GM23248 (cell line): ENCODE measurements around the gene ANKRD11. TPM values are rescaled to one million over a fixed set of nuclear protein-coding genes. Genes with fewer than 3 reads are reported as not detected.

Source experiments
- DNase-seq: peaks from one replicate; pipeline ENCODE4 v3.0.0-alpha.2; 2015
- H2AFZ ChIP-seq: fragments of 200-600 bp; sonication (generic); 2 replicates; pipeline ENCODE4 v1.6.1; 2016; ENCODE audit warnings: antibody characterized with exemption
- H3F3A ChIP-seq: fragments of 200-600 bp; sonication (generic); 2 replicates; pipeline ENCODE4 v1.6.1; 2016; ENCODE audit warnings: mild to moderate bottlenecking, antibody characterized with exemption, mixed run types; ENCODE audit not compliant: insufficient read depth
- H3K27ac ChIP-seq: fragments of 200-600 bp; sonication (generic); 2 replicates; pipeline ENCODE4 v1.5.1; 2016; ENCODE audit warnings: mild to moderate bottlenecking
- H3K27me3 ChIP-seq: fragments of 200-600 bp; sonication (generic); replicated peaks from 2 replicates; pipeline ENCODE4 v1.6.1; 2016; ENCODE audit warnings: mild to moderate bottlenecking; ENCODE audit not compliant: insufficient read depth
- H3K36me3 ChIP-seq: fragments of 200-600 bp; sonication (generic); 2 replicates; pipeline ENCODE4 v1.6.1; 2016; ENCODE audit warnings: low read depth, mild to moderate bottlenecking
- H3K4me1 ChIP-seq: fragments of 200-600 bp; sonication (generic); 2 replicates; pipeline ENCODE4 v1.6.1; 2016; ENCODE audit warnings: mild to moderate bottlenecking; ENCODE audit not compliant: insufficient read depth
- H3K4me2 ChIP-seq: fragments of 200-600 bp; sonication (generic); one replicate; pipeline ENCODE4 v1.6.1; 2016; ENCODE audit warnings: mild to moderate bottlenecking; ENCODE audit not compliant: unreplicated experiment
- H3K4me3 ChIP-seq: fragments of 200-600 bp; sonication (generic); 2 replicates; pipeline ENCODE4 v1.5.1; 2016; ENCODE audit warnings: mild to moderate bottlenecking
- H3K79me2 ChIP-seq: fragments of 200-600 bp; sonication (generic); 2 replicates; pipeline ENCODE4 v1.6.1; 2016; ENCODE audit warnings: mild to moderate bottlenecking; ENCODE audit not compliant: insufficient read depth
- H3K9ac ChIP-seq: fragments of 200-600 bp; sonication (generic); 2 replicates; pipeline ENCODE4 v1.6.1; 2016; ENCODE audit warnings: mild to moderate bottlenecking
- H3K9me2 ChIP-seq: fragments of 200-600 bp; sonication (generic); 2 replicates; pipeline ENCODE4 v1.6.1; 2016; ENCODE audit warnings: mixed run types, mild to moderate bottlenecking, moderate library complexity; ENCODE audit not compliant: insufficient read depth
- H3K9me3 ChIP-seq: fragments of 200-600 bp; sonication (generic); one replicate; pipeline ENCODE4 v1.6.1; 2017; ENCODE audit warnings: low read depth
- H4K20me1 ChIP-seq: fragments of 200-600 bp; sonication (generic); 2 replicates; pipeline ENCODE4 v1.6.0; 2016; ENCODE audit not compliant: insufficient read depth
- EZH2 ChIP-seq: fragments of 200-600 bp; sonication (generic); IDR thresholded peaks from 2 replicates; pipeline ENCODE4 v1.6.1; 2018; ENCODE audit warnings: antibody characterized with exemption, mild to moderate bottlenecking; ENCODE audit not compliant: insufficient read depth, poor library complexity, severe bottlenecking
- EZH2phosphoT487 ChIP-seq: fragments of 200-600 bp; sonication (generic); IDR thresholded peaks from 2 replicates; pipeline ENCODE4 v1.6.1; 2018; ENCODE audit warnings: antibody characterized with exemption, moderate library complexity, mild to moderate bottlenecking, low read depth; ENCODE audit not compliant: insufficient read depth
- WGBS, 2 experiments: methylation state at CpG; one replicate each; pipeline ENCODE4 v1.1.6; 2015 to 2017; ENCODE audit warnings: low lambda C conversion rate in 2 of 2, low coverage in 1 of 2; ENCODE audit errors: missing lambda C conversion rate in 2 of 2; 5-methylcytosine and 5-hydroxymethylcytosine counted together
- in situ Hi-C: fragments of 300-500 bp; cut with MboI; formaldehyde crosslinking; loops from 2 replicates; pipeline ENCODE4 v1.15.0; 2020
- polyA plus RNA-seq: library from polyadenylated mRNA; unstranded; fragments of >200 nt; fragmentation: Nextera tagmentation; extraction: Ambion mirVana; gene quantifications from 2 replicates; pipeline ENCODE4 v1.2.1, GENCODE V29; 2016
- total RNA-seq: library from RNA; depleted of rRNA; stranded (reverse); fragments of >200 nt; shearing (Covaris generic); gene quantifications from 2 replicates; pipeline ENCODE4 v1.2.3, GENCODE V29; 2014

The ANKRD11 gene
- total and polyA plus RNA-seq, 2 experiments from 2014 or later: 39.3 to 84.7 TPM

DNA sequence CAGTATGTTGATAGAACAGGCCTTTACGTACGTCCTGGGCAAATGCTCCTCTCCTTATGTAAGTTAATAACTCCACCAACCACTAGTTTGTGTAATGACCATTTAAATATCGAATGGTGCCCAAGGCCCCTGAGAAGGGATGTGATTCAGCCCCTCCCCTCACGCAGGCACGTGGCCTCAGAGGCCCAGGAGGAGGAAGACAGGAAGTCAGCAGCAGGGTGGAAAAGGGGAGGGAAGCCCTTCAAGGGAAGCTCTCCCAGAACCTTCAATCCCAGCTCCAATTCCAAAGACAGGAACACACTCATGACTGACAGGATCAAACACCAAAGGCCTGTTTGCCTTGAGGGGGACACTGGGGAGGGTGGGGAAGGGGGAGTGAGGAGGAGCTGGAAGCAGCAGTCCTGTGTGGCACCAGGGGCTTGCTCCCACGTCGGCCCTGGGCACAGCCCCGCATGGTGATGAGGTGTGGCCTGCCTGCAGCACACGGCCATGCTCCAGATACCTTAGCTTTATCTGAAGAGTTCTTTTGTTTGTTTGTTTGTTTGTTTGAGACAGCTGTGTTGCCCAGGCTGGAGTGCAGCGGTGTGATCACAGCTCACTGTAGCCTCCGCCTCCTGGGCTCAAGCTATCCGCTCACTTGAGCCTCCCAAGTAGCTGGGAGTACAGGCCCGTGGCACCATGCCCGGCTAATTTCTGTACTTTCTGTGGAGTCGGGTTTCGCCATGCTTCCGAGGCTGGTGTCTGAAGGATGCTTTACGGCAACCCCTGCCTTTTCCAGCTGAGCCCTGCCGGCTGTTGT, 167.8 kb downstream of the ANKRD11 start:
- peak; percentile 91 for DNase-seq
- H3K9ac ChIP-seq: peak overlapping the region; percentile 62
- no peaks in the 10 kb centered on the region for H3K9me3 ChIP-seq
- H3K4me3 ChIP-seq: no peak overlapping the region
- 28% methylated on average over 19 of the region's 19 CpGs for WGBS, 2 experiments
- peak overlapping the region; percentile 87 for H3K27ac ChIP-seq
- no peak for TF ChIP-seq EZH2phosphoT487
- no peaks in the 10 kb centered on the region for H3K36me3 ChIP-seq
- H4K20me1 ChIP-seq: peaks cover 1% of the 10 kb centered on the region; the same call in 1 of the 2 replicates
- H3K9me2 ChIP-seq: no peaks in the 10 kb centered on the region
- H3K4me1 ChIP-seq: peaks cover 85% of the 10 kb centered on the region
- no peaks in the 10 kb centered on the region for H3K27me3 ChIP-seq
- peaks cover 54% of the 10 kb centered on the region for H3F3A ChIP-seq
- peaks cover 100% of the 10 kb centered on the region for H3K79me2 ChIP-seq
- H3K4me2 ChIP-seq: peak overlapping the region; percentile 30
- no peak overlapping the region for H2AFZ ChIP-seq
- in situ Hi-C loops: no loop called here

DNA sequence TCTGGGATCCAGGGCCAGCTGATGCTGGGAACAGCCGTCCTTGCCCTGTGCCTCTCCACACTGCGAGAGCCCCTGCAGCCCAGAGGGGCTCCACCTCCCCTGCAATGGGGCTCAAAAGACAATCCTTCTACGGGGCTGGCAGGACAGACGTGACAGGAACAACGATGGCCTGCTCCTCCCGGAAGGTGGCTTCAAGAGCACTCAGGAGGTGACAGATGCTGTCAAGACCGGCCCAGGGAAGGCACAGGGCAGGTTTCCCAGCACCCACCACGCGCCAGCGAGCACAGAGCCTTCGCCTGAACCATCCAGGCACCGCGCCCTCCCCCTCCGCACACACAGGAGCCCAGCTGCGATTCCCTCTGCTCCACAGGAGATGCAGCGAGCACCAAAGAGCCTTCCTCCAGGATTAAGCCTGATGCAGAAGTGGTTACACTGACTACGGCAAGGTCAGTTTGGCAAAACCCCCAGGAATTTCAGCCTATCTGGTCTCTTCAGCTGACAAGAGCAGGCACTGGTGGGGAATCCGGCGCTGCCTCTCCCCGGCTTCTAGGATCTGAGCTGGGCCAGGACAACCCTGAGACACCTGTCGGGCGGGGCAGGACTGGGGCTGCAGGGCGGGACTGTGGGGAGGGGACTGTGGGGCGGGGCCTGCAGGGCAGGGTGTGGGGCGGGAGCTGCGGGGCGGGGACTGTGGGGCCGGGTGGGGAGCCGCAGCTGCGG, 169.4 kb downstream of the ANKRD11 start:
- peak overlapping the region; percentile 77 for H3K9ac ChIP-seq
- H3K9me3 ChIP-seq: no peaks in the 10 kb centered on the region
- H2AFZ ChIP-seq: no peak overlapping the region
- peak overlapping the region; percentile 86 for H3K4me2 ChIP-seq
- TF ChIP-seq EZH2phosphoT487 (no peak), EZH2 (no peak)
- H3K9me2 ChIP-seq: no peaks in the 10 kb centered on the region
- WGBS, 2 experiments: 63 to 71% methylated on average over 17 to 28 of the region's 30 CpGs
- H3K4me1 ChIP-seq: peaks cover 83% of the 10 kb centered on the region
- H3K79me2 ChIP-seq: peaks cover 100% of the 10 kb centered on the region
- in situ Hi-C loops: no loop called here
- peak overlapping the region; percentile 94 for H3K27ac ChIP-seq
- H3K27me3 ChIP-seq: no peaks in the 10 kb centered on the region
- DNase-seq: peak; percentile 32
- peak overlapping the region; percentile 58; the same call in 1 of the 2 replicates for H3K4me3 ChIP-seq
- no peaks in the 10 kb centered on the region; the same call in 1 of the 2 replicates for H4K20me1 ChIP-seq
- peaks cover 64% of the 10 kb centered on the region for H3F3A ChIP-seq
- no peaks in the 10 kb centered on the region for H3K36me3 ChIP-seq

DNA sequence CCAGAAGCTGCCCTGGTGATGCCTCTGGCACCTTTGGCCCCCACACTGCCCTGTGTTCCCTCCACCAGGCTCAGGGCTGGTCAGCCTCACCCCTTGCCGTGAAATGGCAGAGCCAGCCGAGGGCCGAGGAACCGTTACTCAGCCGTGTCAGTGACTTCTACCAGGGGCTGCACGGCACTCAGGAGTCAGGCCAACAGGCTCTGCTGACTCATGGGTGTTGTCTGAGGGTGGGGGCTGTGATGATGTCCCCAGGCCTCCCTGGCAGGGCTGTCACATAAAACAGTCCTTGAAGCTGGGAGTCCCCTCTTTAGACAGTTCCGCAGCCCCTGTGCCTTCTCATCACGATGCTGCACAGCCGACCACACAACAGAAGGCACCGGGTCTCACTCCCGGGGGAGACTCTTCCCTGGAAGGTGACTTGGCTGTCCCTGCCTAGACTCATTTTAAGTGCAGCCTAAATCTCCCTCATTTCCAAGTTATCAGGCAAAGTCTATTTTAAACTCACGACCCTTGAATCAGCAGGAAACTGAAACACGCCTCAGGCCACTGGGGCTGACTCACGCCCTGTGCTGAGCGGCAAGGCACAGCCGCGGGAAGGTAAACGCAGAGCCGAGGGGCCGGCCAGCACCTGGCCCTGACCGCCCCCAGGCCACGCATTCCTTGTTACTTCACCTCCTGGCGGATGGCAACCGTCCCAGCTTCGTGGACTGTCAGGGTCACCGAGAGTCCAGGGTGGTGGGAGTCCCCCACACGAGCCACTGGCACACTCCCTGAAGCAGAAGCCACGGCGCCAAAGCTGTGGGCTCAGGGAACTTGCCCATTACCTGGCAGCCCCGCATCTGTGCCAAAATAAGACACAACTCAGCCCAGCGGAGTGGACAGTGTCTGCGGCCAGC, 170.2 kb downstream of the ANKRD11 start:
- peak overlapping the region; percentile 77 for H3K9ac ChIP-seq
- H3K4me1 ChIP-seq: peaks cover 83% of the 10 kb centered on the region
- H3K79me2 ChIP-seq: peaks cover 100% of the 10 kb centered on the region
- in situ Hi-C loops: no loop called here
- H4K20me1 ChIP-seq: no peaks in the 10 kb centered on the region; the same call in 1 of the 2 replicates
- DNase-seq: peak; percentile 93
- WGBS, 2 experiments: 4 to 5% methylated on average over 29 to 32 of the region's 32 CpGs
- H3K27me3 ChIP-seq: no peaks in the 10 kb centered on the region
- no peaks in the 10 kb centered on the region for H3K36me3 ChIP-seq
- H3K27ac ChIP-seq: peak overlapping the region; percentile 94
- H3F3A ChIP-seq: peaks cover 59% of the 10 kb centered on the region
- peak overlapping the region; percentile 86 for H3K4me2 ChIP-seq
- TF ChIP-seq EZH2: no peak
- no peak for TF ChIP-seq EZH2phosphoT487
- no peaks in the 10 kb centered on the region for H3K9me3 ChIP-seq
- peak overlapping the region; percentile 58 for H3K4me3 ChIP-seq
- no peak overlapping the region for H2AFZ ChIP-seq
- no peaks in the 10 kb centered on the region for H3K9me2 ChIP-seq

- TF ChIP-seq EZH2: no peak
- TF ChIP-seq EZH2phosphoT487: no peak
- Histone ChIP-seq H3K4me1 (peaks cover 77% of the 10 kb centered on the region), H3K4me3 (peak overlapping the region; percentile 58), H4K20me1 (no peaks in the 10 kb centered on the region; the same call in 1 of the 2 replicates), H3F3A (peaks cover 58% of the 10 kb centered on the region), H3K9ac (peak overlapping the region; percentile 77), H3K27ac (peak overlapping the region; percentile 94), H3K9me3 (no peaks in the 10 kb centered on the region), H3K27me3 (no peaks in the 10 kb centered on the region), H3K36me3 (no peaks in the 10 kb centered on the region), H3K9me2 (no peaks in the 10 kb centered on the region), H2AFZ (no peak overlapping the region), H3K79me2 (peaks cover 100% of the 10 kb centered on the region), H3K4me2 (peak overlapping the region; percentile 86)
- in situ Hi-C loops: no loop called here
- WGBS, 2 experiments: 60 to 68% methylated on average over 4 of the region's 4 CpGs
- no peak for DNase-seq
Measured at GRCh38 chr16:89319631-89319885, 170.8 kb downstream of the ANKRD11 start.
